Femur (tissue), 1 donor: ENCODE measurements around the gene CCDC149.

Experiments
- DNase-seq: peaks from one replicate; pipeline ENCODE4 v3.0.0-alpha.2; 2017

The CCDC149 gene

GRCh38 chr4:24837781-24838180 is 75.1 kb downstream of the CCDC149 start:
- no peak for DNase-seq

GRCh38 chr4:24837336-24837735 is 75.5 kb downstream of the CCDC149 start:
- no peak for DNase-seq

GRCh38 chr4:24836661-24837242 is 76.1 kb downstream of the CCDC149 start:
- no peak for DNase-seq

- DNase-seq, result no peak
Measured at GRCh38 chr4:24835696-24836095, 77.1 kb downstream of the CCDC149 start.

GRCh38 chr4:24831637-24832036 is 81.2 kb downstream of the CCDC149 start:
- no peak for DNase-seq

- DNase-seq, result no peak
Measured at GRCh38 chr4:24824720-24825119, 88.1 kb downstream of the CCDC149 start.

DNA sequence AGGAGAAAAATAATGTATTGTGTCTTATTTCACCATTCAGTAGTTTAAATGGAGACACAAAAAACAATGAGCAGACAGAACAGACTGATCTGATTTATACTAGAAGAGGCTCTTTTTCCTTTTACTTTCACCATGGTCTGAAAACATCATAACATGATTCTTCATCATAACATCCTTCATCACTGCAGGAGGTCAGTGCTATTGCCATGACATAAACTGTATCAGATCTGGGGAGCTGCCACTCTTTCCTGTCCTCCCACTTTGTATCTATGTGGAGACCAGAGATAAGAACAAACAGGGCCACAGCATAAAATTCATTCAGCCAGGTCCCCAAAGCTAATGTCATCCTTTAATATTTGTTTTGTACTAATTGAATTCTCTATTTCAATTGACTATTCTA is 92.3 kb downstream of the CCDC149 start:
- DNase-seq, result no peak

GRCh38 chr4:24816797-24817196 is 96.0 kb downstream of the CCDC149 start:
- DNase-seq, result no peak

DNA sequence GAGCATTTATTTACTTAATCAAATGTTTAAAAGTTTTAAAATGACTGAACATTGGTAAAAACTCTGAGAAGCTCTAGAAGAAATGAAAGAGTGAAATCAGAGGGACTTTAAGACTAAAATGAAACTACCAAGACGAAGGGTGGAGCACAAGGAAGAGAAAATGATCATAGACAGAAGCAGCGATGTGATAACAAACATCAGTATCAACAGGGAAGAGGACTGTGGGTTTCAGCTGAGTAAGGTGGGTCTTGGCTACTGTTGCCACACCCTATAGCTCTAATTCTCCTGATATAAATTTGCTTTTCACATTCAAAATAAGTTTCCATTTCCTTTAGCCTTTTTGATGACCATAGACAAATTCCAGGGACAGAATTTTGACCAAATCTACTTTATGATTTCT is 99.1 kb downstream of the CCDC149 start:
- no peak for DNase-seq

DNA sequence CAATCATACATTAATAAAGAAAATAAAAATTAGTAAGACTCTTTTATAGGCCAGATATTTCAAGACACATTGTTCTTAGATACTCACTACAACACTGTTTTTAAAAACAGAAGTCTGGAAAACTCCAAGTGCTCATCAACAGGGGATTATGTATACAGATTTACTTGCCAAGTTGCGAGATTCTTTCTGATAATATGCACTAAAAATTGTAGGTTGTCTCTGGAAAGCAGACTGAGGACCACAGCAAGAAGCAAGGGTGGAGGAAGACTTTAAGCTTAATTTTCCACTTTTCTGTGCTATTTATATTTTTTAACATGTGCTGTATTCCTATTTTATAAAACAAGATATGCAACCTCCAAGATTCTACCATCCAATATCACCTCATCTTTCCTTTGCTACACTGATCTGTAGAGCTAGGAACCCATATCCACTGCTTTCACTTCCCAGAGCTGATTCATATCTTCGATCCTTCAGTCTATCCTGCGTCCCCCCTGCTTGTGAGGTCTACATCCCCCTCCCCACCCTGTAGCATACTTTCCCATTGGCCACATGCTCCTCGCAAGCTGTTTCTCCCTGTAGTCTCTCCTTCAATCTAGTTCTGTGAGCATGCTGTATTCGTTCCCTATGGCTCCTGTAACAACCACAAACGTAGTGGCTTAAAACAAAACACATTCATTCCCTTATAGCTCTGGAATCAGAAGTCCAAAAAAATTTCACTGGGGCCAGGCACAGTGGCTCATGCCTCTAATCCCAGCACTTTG is 101.8 kb downstream of the CCDC149 start:
- no peak for DNase-seq

DNA sequence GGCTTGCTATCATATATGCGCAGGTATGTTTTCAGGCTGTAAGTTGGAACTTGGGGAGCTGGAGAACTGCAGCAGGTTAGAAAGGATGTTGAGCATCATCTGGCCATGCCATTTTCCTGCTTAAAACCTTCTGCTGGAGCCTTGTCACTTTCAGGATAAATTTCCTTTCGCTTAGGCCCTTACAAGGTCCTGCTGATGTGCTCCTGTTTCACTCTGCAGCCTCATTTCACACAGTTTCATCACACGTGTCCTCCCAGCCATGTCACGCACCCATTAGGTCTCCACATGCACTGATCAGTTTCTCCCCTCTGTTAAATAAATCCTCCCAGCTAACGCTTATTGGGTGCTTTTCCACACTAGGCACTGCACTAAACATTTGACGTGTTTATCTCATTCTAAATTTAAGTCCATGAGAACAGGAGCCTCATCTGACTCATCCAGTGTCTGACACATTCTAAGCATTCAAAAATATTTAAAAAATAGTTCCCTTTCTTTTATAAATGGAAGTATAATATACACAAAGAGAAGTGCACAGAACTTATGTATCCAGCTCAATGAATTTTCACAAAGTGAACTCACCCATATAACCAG is 102.9 kb downstream of the CCDC149 start:
- DNase-seq, result no peak

GRCh38 chr4:24809376-24809775 is 103.5 kb downstream of the CCDC149 start:
- DNase-seq, result no peak

DNA sequence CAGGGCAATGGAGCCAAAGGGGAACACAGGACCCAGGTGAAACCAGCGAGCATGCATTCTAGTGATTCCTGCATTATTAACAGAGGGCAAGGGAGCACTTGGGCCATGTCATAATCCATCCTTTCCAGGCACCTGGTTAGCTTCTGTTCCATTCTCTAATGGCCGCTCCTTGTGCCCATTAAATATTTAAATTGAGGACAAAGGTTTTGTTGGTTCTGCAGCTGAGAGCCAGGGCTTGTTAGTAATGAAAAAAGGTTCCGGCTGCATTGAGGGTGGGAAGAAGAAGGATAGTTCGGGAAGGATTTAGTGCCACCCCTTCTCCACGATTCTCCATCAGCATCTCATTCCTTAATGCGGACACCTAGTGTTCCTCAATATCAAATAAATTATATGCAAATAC is 103.9 kb downstream of the CCDC149 start:
- DNase-seq, result no peak

DNA sequence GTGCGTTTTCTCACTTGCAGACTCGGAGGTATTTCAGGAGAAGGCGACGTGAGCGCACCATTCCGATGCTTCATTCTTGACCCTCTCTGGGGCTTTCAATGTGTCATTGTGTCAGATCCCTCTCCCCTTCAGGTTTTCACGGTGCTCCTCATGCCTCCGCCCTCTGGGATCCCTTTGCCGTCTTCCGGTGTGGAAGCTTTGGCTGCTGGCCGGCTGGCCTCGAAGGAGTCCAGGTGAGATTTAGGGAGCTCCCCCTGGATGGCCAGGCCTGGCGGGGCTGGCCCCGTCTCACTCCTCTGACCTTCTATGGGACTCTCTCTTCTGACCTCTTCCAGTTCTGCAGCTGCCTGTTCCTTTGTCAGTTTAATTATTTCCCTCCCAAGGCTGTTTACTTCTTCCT is 104.6 kb downstream of the CCDC149 start:
- DNase-seq, result no peak

DNA sequence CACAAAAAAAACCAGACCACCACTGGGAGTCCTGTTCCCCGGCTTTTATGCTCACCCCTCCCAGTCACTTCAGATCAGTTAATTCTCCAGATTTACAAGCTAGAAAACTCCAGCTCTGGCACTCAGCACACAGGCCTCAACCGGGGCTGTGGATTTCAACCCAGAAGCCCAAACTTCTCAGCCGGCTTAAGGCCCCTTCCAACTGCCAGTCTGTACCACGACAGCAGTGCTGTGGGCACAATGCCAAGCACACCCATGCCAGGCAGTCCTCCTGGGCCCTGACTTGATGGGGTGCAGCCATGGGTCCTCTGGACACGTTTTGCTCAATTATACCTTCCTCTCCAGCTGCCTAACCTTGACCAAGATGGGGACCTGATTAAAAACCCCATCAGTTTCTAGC is 105.2 kb downstream of the CCDC149 start:
- DNase-seq, result no peak

- DNase-seq, result no peak
Measured at GRCh38 chr4:24806206-24806990, 106.4 kb downstream of the CCDC149 start.

GRCh38 chr4:24805566-24805965 is 107.3 kb downstream of the CCDC149 start:
- no peak for DNase-seq

DNA sequence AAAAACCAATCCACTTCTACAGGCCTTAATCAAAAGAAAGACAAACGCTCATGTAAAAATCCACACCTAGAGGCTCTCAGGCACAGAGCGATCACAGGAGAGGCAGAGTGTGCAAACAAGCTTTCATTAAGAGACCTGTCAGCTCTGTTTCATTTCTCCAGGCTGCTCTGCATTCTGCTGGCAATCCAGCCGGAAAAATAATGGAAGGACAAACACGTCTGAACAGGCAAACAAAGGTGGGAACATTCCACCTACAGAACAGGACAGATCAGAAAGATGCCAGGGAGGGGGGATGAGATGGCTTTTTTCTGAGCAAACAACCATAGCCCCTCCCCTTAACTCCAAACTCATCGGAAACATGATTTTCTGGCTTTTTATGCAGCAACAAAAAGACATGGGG is 107.8 kb downstream of the CCDC149 start:
- no peak for DNase-seq

DNA sequence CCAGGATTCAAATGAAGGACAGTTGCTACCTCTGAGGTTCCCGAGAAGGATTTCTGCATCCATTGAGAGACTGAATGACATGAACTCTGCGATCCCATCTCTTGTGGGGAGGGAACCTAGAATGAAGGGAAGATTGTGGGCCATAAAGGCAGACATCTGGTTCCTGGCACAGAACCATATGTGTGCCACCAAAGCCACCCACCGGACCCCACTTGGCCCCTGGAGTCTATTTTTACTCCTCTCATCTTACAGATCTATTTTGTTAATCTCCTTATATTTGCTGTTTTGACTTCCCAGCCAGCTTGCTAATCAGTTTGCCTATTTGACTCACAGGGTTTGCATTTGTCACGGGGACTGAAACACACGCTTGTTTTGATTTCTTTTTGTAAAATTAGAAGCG is 110.2 kb downstream of the CCDC149 start:
- DNase-seq, result no peak

- DNase-seq, result no peak
Measured at GRCh38 chr4:24801136-24801855, 111.5 kb downstream of the CCDC149 start.

DNA sequence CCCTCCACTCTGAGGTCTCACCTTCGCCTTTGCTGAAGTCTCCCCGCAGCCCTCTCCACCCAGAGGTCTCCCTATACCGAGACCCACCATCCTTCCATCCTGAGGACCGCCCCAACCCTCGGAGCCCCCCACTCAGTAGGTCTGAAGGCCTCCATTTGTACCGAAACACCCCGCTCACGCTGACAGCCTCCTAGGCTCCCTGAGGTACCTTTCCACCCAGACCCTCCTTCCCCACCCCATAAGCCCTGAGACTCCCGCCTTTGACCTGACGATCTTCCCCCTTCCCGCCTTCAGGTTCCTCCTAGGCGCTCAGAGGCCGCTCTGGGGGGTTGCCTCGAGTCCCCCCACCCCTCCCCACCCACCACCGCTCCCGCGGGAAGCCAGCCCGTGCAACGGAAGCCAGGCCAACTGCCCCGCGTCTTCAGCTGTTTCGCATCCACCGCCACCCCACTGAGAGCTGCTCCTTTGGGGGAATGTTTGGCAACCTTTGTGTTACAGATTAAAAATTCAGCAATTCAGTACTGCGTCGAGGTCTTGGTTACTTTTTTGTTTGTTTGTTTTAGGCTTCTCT is 112.4 kb downstream of the CCDC149 start:
- DNase-seq, result no peak

DNA sequence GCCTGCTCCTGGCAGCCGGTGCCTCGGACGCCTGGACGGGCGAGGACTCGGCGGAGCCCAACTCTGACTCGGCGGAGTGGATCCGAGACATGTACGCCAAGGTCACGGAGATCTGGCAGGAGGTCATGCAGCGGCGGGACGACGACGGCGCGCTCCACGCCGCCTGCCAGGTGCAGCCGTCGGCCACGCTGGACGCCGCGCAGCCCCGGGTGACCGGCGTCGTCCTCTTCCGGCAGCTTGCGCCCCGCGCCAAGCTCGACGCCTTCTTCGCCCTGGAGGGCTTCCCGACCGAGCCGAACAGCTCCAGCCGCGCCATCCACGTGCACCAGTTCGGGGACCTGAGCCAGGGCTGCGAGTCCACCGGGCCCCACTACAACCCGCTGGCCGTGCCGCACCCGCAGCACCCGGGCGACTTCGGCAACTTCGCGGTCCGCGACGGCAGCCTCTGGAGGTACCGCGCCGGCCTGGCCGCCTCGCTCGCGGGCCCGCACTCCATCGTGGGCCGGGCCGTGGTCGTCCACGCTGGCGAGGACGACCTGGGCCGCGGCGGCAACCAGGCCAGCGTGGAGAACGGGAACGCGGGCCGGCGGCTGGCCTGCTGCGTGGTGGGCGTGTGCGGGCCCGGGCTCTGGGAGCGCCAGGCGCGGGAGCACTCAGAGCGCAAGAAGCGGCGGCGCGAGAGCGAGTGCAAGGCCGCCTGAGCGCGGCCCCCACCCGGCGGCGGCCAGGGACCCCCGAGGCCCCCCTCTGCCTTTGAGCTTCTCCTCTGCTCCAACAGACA is 113.1 kb downstream of the CCDC149 start:
- no peak for DNase-seq
